ENCODE measurements around the gene TPBGL.

The TPBGL gene

DNA sequence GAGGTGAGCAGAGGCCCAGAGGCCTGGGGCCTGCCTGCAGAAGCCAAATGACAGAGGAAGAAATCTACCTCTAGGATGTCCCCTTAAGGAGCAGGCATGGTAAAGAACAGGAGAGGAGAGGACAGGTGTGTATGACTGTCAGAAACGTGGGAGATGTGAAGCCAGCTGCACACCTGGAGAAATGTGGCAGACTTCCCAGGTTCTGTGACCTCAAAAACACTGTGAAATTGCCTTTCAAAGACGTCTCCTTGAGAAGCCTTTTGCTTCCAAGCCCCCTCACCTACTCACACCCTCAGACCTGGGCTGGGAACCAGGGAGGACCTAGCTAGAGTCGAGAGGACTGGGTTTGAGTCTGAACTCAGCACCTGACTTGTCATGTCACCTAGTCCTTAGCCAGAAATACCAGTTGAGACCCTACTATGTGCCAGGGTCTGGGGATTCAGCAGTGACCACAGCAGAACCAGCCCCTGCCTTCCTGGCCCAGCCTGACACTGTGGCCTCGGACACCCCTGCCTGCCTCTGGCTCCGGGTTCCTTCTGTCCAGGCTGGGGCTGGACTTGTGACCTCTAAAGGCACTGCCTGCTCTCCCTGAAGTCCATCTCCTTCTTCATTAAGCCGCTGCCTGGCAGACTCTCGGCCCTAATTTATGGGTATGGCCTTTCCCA is 5.6 kb downstream of the TPBGL start:
- TF ChIP-seq GATA2 (IDR thresholded peaks at IDR 0.05; ENCODE audit: low read depth, low read length), result no peak
- TF ChIP-seq GATA3 (IDR thresholded peaks at IDR 0.05; ENCODE audit: low read depth, low read length), result no peak

DNA sequence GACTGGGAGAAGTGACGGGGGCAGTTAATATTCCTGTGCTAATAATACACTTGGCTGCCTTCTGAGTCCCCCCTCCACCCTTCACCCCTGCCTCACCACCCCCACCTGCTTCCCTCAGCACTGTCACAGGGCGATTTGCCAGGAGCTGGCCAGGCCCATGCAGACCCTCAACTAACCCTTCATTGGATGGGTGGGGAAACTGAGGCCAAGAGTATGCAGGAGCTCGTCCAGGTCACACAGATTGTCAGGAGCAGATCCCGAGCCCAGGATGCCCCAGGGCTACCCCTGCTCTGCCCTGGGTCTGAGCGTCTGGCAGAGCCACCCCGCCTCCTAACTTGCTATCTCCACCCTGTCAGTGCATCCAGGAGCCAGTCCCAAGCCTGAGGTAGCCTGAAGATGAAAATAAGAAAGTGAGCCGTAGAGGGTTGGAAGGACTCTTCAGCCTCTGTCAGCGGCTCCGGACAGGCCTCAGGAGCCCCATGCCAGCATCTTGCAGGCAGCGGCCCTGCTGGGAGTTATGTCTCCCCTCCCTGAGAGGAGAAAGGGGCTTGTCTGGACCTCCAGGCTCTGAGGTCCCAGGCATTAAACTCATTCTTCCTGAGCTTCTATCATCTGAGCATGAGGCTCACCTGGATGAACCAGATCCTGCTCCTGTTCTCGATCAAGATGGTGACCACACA is 6.2 kb downstream of the TPBGL start:
- TF ChIP-seq GATA3 (IDR thresholded peaks at IDR 0.05; ENCODE audit: low read depth, low read length) (no peak), GATA2 (IDR thresholded peaks at IDR 0.05; ENCODE audit: low read depth, low read length) (no peak)

DNA sequence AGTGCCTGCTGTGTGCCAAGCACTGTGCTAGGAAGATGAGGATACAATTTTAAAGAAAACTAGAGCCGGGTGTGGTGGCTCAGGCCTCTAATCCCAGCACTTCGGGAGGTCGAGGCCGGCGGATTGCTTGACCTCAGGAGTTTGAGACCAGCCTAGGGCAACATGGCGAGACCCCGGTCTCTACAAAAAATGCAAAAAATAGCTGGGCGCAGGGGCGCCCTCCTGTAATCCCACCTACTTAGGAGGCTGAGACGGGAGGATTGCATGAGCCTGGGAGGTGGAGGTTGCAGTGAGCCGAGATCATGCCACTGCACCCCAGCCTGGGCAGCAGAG is 8.3 kb downstream of the TPBGL start:
- TF ChIP-seq GATA2 (IDR thresholded peaks at IDR 0.05; ENCODE audit: low read depth, low read length), result no peak
- TF ChIP-seq GATA3 (IDR thresholded peaks at IDR 0.05; ENCODE audit: low read depth, low read length), result no peak

DNA sequence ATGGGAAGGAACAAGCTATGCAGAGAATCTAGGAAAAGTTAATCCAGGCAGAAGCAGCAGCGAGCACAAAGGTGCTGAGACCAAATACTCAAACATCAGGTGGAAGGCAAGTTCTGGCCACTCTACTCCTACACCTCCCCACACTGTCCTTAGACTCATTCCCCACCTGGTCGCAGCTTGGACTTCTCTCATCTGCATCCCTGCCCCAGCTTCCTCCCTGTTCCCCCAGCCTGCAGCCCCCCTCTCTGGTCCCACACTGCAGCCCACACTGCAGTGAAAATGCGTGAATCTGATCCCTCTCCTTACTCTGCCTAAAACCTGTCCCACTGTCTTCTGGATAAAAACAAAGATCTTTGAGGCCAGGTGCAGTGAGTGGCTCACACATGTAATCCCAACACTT is 9.1 kb downstream of the TPBGL start:
- TF ChIP-seq GATA3 (IDR thresholded peaks at IDR 0.05; ENCODE audit: low read depth, low read length), result no peak
- no peak for TF ChIP-seq GATA2 (IDR thresholded peaks at IDR 0.05; ENCODE audit: low read depth, low read length)

DNA sequence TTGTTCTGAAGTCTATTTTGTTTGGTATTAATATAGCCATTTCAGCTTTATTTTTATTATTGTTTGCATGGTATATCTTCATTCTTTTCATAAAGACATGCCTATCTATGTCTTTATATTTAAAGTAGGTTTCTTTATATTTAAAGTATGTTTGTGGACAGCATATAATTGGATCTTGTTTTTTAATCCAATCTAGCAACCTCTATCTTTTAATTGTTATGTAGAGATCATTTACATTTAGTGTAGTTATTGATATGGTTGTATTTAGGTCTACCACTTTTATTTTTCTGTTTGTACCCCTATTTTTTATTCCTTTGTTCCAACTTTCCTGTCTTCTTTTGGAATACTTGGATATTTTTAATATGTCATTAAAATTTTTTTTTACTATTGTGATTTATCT is 13.8 kb downstream of the TPBGL start:
- no peak for TF ChIP-seq GATA2 (IDR thresholded peaks at IDR 0.05; ENCODE audit: low read depth, low read length)
- no peak for TF ChIP-seq GATA3 (IDR thresholded peaks at IDR 0.05; ENCODE audit: low read depth, low read length)

DNA sequence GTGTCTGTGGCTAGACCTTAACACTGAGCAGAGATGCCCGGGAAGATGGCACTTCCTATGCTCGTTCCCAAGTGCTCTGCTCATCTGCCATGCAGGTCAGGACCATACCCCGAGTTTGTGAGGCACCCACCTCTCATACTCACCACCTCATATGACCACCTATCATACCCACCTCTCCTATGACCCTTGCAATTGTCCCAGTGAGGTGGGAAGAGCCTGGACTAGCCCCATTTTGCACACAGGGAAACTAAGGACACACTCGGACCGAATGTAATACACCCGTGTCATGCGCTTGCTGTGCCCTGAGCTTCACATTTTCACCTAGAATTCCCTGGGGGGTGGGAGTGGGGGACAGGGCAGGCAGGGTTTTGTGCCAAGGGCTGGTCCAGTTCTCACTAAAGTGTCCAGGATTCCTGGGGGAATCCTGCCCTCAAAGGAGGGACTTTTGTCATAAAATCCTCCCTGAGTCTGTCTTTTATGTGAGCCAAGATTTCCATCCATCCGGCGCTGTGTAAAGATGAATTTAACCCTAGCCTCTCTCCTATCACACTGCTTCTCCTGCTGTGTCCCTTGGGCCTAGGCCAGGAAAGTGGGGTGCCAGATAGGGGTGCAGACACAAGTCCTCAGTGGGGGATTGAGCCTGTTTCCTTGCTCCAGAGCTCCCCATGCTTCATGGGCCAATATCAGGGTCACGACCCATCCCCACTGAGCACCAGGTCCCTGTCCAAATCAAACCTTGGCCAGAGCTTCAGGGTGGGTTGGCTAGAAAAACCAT is 20.0 kb downstream of the TPBGL start:
- TF ChIP-seq GATA2 (IDR thresholded peaks at IDR 0.05; ENCODE audit: low read depth, low read length) (no peak), GATA3 (IDR thresholded peaks at IDR 0.05; ENCODE audit: low read depth, low read length) (no peak)

DNA sequence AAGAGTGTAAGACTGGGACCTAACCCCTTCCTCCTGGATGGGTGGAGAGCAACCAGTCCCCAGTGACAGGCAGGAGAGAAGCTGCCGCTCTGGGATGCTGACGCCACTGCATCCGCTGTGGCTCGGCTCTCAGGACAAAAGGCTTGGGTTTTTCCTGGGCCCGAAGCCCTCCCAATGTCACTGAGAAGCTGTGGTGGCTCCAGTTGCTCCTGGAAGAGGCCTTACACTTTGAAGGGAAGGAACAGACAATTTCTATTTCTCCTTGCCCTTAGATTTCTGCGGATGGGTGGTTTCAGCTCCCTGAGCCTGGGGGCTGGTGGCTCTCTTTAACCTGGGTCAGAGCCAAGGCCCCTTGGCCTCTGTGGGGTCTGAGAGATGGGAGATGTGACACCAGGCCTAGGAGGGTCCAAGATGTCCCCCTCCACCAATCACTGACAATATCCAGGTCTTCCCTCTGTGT is 21.4 kb downstream of the TPBGL start:
- TF ChIP-seq GATA3 (IDR thresholded peaks at IDR 0.05; ENCODE audit: low read depth, low read length), result no peak
- no peak for TF ChIP-seq GATA2 (IDR thresholded peaks at IDR 0.05; ENCODE audit: low read depth, low read length)

DNA sequence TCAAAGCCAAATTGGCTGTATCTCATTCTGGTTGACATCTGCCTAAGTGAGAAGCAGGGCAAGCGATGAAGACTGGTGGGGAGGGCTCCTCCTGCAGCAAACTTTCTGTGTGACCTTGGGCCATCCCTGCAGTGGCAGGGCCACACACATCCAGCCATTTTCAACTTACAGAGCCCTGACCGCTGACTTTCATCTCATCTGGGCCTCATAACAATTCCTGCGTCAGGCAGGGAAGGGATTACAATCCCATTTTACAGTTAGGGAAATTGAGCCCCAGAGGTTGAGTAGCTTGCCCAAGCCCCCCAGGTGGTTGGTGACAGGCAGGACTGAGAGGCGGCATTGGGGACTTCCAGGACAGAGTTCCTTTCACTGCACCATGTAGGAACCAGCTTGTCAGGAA is 21.9 kb downstream of the TPBGL start:
- TF ChIP-seq GATA2 (IDR thresholded peaks at IDR 0.05; ENCODE audit: low read depth, low read length), result no peak
- TF ChIP-seq GATA3 (IDR thresholded peaks at IDR 0.05; ENCODE audit: low read depth, low read length), result no peak

DNA sequence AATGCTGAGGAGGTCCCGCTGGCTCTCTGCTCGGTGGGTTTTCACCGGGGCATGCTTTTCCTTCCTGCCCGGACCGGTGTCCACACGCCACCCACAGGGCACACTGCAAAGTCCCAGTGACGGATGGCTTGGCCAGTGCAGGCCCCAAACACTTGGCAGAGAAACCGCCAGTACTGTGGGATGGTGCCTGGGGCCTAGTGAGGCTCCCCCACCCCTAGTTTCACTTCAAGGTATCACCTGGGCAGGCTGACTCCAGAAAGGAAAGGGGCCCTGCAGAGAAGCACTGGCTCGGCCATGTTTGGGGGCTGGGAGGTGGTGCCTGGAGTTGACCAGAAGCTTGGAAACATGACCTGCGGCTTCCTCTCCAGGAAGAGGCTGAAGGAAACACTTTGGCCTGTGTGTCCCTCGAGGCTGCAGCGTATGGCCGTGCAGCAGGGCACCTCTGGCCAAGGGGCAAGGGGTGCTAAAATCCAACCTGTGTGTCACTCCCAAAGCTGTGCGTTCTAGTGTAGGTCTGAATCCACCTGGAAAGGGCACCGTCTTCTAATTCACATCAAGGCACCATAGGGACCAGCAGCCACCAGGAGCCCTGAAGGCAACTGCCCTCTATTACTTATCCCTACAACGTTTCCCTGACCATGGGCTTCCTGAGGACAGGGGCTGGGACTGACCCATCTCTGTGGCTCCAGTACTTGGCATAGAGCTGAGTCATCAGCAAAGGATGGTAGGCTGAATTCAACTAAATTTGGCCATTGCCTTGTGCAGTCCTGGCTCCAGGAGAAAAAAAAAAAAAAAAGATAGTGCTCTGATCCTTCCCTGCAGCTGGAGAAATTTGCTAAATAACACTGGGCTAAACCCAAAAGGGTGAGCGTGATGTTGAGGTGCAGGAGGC is 22.6 kb downstream of the TPBGL start:
- TF ChIP-seq GATA3 (IDR thresholded peaks at IDR 0.05; ENCODE audit: low read depth, low read length) (no peak), GATA2 (IDR thresholded peaks at IDR 0.05; ENCODE audit: low read depth, low read length) (no peak)

DNA sequence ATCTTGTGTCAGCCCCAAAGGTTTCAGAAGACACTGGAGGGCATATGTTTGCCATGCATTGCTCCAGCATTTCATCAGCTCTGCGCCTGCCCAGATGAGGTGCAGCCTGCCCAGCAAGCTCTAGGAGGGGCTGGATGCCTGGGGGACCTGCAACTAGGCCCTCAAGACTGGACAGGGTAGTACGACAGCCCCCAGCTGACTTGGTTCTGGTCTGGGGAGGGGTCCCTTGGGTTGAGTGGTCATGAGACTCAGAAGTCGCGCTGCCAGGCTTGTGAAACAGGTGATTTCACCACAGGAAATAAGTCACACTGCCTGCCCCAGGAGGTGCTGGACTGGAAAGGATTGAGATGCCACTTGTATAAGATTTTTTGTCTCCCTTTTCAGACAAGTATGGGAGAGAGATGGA is 23.4 kb downstream of the TPBGL start:
- TF ChIP-seq GATA3 (IDR thresholded peaks at IDR 0.05; ENCODE audit: low read depth, low read length), result no peak
- no peak for TF ChIP-seq GATA2 (IDR thresholded peaks at IDR 0.05; ENCODE audit: low read depth, low read length)

DNA sequence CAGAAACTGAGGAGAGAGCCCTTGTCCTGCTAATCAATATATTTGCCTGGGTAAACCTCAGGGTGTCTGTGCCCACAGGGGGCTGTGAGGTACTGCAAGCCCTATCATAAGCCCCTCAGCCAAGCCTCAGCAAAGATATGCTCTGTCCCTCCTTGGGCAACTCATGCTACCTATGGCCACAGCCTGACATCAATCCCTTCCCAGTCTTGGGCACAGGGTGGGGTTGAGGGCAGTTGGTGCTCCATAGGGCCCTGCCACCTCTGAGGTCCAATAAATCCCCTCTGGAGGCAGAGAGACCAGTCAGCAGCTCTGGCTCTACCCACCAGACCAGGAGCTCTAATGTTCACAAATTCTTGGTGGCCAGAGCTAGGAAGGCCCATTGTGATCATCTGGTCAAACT is 23.8 kb downstream of the TPBGL start:
- no peak for TF ChIP-seq GATA3 (IDR thresholded peaks at IDR 0.05; ENCODE audit: low read depth, low read length)
- no peak for TF ChIP-seq GATA2 (IDR thresholded peaks at IDR 0.05; ENCODE audit: low read depth, low read length)

DNA sequence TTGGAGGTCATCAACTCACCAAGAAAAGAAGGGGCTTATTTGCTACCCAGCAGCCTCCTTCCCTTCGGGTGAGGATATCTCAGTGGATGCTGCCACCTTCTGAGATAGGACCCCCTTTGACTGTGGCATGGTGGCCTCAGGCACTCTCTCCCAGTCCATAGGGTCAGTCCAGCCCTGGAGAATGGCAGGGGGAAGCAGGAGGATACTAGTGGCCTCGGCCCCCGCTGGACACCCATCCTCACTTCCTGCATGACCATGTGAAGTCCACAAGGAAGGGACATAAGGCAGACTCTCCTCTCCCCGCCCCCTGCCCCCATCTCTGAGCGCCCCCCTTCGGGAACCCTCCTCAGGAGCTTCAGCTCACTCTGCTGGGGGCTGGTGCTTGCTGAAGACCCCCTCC is 24.4 kb downstream of the TPBGL start:
- TF ChIP-seq GATA3 (IDR thresholded peaks at IDR 0.05; ENCODE audit: low read depth, low read length) (no peak), GATA2 (IDR thresholded peaks at IDR 0.05; ENCODE audit: low read depth, low read length) (no peak)

DNA sequence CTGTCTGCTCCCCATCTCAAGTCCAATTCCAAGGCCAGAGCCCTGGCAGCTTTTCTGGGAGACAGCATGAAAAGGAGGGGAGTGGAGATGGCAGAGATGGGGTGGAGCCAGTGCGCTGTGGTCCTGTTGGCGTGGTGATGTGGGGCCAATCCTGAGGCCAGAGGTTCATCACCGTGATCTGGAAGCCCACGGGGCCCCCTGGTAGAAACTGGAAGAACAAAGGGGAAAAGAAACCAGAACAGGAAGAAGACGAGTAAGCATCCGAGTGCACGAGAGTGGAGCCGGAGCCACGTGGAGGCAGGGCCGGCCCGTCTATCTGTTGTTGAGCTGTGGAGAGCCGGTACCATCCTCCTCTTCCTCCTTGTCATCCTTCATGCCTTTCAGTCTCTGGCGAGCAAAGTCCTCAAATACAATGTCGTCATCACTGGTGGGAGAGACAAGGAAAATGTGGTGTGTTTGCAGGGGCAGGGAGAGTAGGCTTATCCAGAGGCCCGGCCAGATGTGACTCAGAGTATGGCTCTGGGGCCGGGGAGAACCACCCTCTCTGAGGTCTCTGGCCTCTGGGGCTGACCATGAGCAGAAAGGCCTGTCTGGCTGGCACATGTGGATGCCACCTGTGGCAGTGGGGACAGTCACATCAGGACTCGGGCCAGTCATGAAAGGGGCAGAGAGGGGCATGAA is 25.4 kb downstream of the TPBGL start:
- TF ChIP-seq GATA2 (IDR thresholded peaks at IDR 0.05; ENCODE audit: low read depth, low read length), result no peak
- no peak for TF ChIP-seq GATA3 (IDR thresholded peaks at IDR 0.05; ENCODE audit: low read depth, low read length)

All from SH-SY5Y (cell line).